ENCODE data around the gene JAM3. TPM values are rescaled to one million over a fixed set of nuclear protein-coding genes. Genes with fewer than 3 reads are reported as not detected.

Gene JAM3
- total RNA-seq, 2 experiments from 2014 or later, result 13.5 to 15.3 TPM

DNA sequence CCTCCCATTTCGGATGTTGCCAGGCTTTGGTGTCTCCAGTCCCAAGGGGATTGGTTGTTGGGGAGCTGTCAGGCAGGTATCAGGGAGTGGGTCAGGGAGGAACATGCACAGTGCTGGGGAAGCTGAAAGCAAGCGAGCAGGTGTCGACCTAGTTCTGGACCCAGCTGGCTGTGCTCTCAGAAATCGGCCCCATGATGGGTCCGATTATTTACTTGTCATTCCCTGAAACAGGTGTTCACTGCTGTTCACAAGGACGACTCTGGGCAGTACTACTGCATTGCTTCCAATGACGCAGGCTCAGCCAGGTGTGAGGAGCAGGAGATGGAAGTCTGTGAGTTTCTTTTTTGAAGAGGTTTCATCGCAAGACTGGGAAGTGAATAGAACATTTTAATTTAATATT lies 76.8 kb downstream of the JAM3 start:
- Histone ChIP-seq H3K4me1 (ENCODE audit: insufficient read depth, low read length) (no peaks in the 10 kb centered on the region), H3K27me3 (ENCODE audit: control insufficient read depth in 1 of 2, insufficient read depth in 2 of 2, low read length in 2 of 2) (no peaks in the 10 kb centered on the region), H3K36me3 (ENCODE audit: insufficient read depth, low read length) (peaks cover 17% of the 10 kb centered on the region), H3K27ac (ENCODE audit: low read depth in 1 of 2, low read length in 2 of 2) (no peak overlapping the region), H3K9me3 (ENCODE audit: control insufficient read depth in 1 of 2, insufficient read depth in 1 of 2, low read length in 2 of 2) (no peaks in the 10 kb centered on the region), H3K4me3 (ENCODE audit: low read length) (no peak overlapping the region)
- intact Hi-C loops (cut with DNase I, micrococcal nuclease), result no loop called here
- POLR2A ChIA-PET, result no interaction called here
- Mint-ChIP-seq H3K4me1 (ENCODE audit: low read depth) (no peaks in the 10 kb centered on the region), H3K27ac (no peak overlapping the region), H3K9me3 (no peaks in the 10 kb centered on the region), H3K27me3 (no peaks in the 10 kb centered on the region), H3K4me3 (no peak overlapping the region), H3K36me3 (ENCODE audit: low read depth) (peaks cover 47% of the 10 kb centered on the region)
- CTCF ChIA-PET, result no interaction called here
- DNase-seq, result no peak
- no peak for TF ChIP-seq CTCF (IDR thresholded peaks at IDR 0.05)
- no peak for ATAC-seq (ENCODE audit: poor library complexity)

DNA sequence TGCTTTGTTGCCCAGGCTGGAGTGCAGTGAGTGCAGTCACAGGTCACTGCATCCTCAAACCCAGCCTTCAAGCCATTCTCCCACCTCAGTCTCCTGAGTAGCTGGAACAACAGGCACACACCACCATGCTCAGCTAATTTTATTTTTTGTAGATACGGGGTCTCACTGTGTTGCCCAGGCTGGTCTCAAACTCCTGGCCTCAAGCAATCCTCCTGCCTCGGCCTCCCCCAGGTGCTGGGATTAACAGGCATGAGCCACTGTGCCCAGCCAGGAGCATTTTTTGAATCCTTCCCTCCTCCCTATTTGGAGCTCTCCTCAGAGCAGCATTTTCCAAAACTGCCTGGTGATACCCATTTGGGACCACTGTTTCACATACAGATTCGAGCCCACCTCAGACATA lies 77.7 kb downstream of the JAM3 start:
- CTCF ChIA-PET, result no interaction called here
- no peaks in the 10 kb centered on the region for H3K4me1 ChIP-seq (ENCODE audit: insufficient read depth, low read length)
- intact Hi-C loops (cut with DNase I, micrococcal nuclease), result no loop called here

GRCh38 chr11:134149371-134149770 lies 80.5 kb downstream of the JAM3 start:
- Mint-ChIP-seq H3K4me3 (no peak overlapping the region), H3K27ac (no peak overlapping the region), H3K4me1 (ENCODE audit: low read depth) (no peaks in the 10 kb centered on the region), H3K27me3 (no peaks in the 10 kb centered on the region), H3K9me3 (no peaks in the 10 kb centered on the region), H3K36me3 (ENCODE audit: low read depth) (peaks cover 50% of the 10 kb centered on the region)
- Histone ChIP-seq H3K4me1 (ENCODE audit: insufficient read depth, low read length) (no peaks in the 10 kb centered on the region), H3K9me3 (ENCODE audit: control insufficient read depth in 1 of 2, insufficient read depth in 1 of 2, low read length in 2 of 2) (no peaks in the 10 kb centered on the region), H3K27me3 (ENCODE audit: control insufficient read depth in 1 of 2, insufficient read depth in 2 of 2, low read length in 2 of 2) (no peaks in the 10 kb centered on the region), H3K27ac (ENCODE audit: low read depth in 1 of 2, low read length in 2 of 2) (no peak overlapping the region), H3K4me3 (ENCODE audit: low read length) (no peak overlapping the region), H3K36me3 (ENCODE audit: insufficient read depth, low read length) (peaks cover 32% of the 10 kb centered on the region)
- DNase-seq (no peak), ATAC-seq (ENCODE audit: poor library complexity) (no peak)
- intact Hi-C loops (cut with DNase I, micrococcal nuclease), result no loop called here
- ChIA-PET POLR2A (no interaction called here), CTCF (interaction anchor here (0.7 kb wide), 1 partner anchor 222 kb away, joined by 3 read pairs; no protein-coding TSS in a partner anchor)
- no peak for TF ChIP-seq CTCF (IDR thresholded peaks at IDR 0.05)

More for the DNA sequence above, 77.7 kb downstream of the JAM3 start:
- no peaks in the 10 kb centered on the region for H3K9me3 ChIP-seq (ENCODE audit: control insufficient read depth in 1 of 2, insufficient read depth in 1 of 2, low read length in 2 of 2)
- ATAC-seq (ENCODE audit: poor library complexity) (no peak), DNase-seq (no peak)
- H3K27ac ChIP-seq (ENCODE audit: low read depth in 1 of 2, low read length in 2 of 2), result no peak overlapping the region
- H3K36me3 Mint-ChIP-seq (ENCODE audit: low read depth), result peaks cover 53% of the 10 kb centered on the region
- H3K4me3 Mint-ChIP-seq, result no peak overlapping the region
- H3K9me3 Mint-ChIP-seq, result no peaks in the 10 kb centered on the region
- TF ChIP-seq CTCF (IDR thresholded peaks at IDR 0.05), result no peak
- no peak overlapping the region for H3K4me3 ChIP-seq (ENCODE audit: low read length)
- no peaks in the 10 kb centered on the region for H3K27me3 ChIP-seq (ENCODE audit: control insufficient read depth in 1 of 2, insufficient read depth in 2 of 2, low read length in 2 of 2)
- peaks cover 22% of the 10 kb centered on the region for H3K36me3 ChIP-seq (ENCODE audit: insufficient read depth, low read length)
- H3K27ac Mint-ChIP-seq, result no peak overlapping the region
- H3K4me1 Mint-ChIP-seq (ENCODE audit: low read depth), result no peaks in the 10 kb centered on the region
- POLR2A ChIA-PET, result no interaction called here
- no peaks in the 10 kb centered on the region for H3K27me3 Mint-ChIP-seq
